Renal cortex interstitium (tissue), 11 donors: Measurements from ENCODE around the gene RFPL1. TPM values are rescaled to one million over a fixed set of nuclear protein-coding genes. Genes with fewer than 3 reads are reported as not detected.
"Not testable (repeated sequence)": the region's sequence is repeated elsewhere in the genome, so short reads cannot be mapped to it uniquely, and the experiment has no call there.

ENCODE experiments used
- DNase-seq, 11 donors: peaks; one replicate each; pipeline ENCODE4 v3.0.0-alpha.2; 2013; ENCODE audit warnings: low read depth in 9 of 11, low spot score in 4 of 11; ENCODE audit errors: extremely low read depth in 1 of 11
- polyA plus RNA-seq, 3 donors: library from polyadenylated mRNA; unstranded; fragments of 120-200 nt; gene quantifications; one replicate each; pipeline ENCODE4 v1.2.1, GENCODE V29; 2013; ENCODE audit not compliant: insufficient read length in 3 of 3

Gene RFPL1
- polyA plus RNA-seq, 3 donors, result 1.1 to 1.2 (median 1.2) TPM

DNA sequence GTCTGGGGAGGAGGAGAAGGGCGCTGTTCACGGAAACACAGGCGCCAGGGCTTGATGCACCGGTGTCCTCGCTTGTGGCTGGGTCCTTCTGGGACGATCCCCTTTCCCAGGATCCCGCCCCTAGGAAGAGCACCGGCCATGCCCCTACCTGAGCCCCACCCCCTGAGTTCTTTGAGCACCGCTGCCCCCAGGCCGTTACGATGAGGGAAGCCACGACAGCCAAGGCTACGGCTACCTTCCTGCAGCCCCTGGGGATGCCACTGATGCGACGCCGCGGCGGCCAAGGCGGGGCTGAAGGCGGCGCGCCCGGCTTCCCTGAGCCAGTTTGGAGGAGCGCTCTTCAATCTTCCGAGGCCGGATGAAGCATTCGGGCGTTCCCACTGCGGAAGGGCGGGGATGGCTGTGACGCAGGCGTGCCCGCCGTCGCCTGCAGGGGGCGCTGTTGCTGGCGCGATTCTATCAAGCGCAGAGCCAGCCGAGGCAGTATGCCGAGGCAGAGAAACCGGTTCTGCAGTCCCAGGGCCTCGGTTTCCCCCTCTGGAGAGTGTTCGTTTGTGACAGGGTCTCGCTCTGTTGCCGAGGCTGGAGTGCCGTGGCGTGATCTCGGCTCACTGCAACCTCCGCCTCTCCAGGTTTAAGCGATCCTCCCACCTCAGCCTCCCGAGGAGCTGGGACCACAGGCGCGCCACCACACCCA is 31.9 kb downstream of the RFPL1 start:
- DNase-seq, result peak in 9 of 11 donors; percentile 40 to 64 (median 54)

DNA sequence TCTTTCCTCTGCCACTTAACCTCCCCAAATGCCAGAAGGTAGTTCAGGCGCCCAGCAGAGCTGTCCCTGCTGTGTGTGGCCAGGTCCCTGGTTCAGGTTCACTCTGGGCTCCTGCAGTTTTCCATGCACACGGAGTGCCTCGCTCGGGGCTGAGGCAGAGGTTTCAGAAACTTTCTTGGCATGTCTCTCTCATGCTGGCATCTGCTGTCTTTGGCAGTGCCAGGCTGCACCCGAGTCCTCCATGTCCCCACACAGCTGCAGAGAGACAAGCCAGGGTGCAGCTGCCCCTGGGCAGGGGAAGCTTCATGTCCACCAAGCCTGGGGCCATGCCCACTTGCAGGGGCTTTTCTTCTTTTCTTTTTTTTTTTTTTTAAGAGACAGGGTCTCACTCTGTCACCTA is 34.6 kb downstream of the RFPL1 start:
- no peak for DNase-seq

DNA sequence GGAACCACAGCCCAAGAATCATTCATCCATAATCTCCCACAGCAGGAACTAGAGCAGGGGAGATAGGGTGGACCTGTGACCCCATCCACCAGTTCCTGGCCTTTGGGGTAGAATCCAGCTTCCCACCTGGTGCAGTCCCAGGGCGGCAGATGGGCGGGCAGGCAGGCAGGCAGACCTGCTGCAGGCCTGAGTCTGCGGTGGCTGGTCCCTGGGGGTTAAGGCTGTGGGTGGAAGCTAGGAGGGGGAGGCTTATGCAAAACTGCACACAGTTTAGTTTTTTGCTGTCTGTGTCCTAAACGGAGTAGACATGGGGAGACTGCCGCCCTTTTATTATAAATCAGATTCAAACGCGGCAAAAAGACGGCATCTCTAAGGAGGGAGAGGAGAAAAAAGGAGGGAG is 37.2 kb downstream of the RFPL1 start:
- no peak for DNase-seq

DNA sequence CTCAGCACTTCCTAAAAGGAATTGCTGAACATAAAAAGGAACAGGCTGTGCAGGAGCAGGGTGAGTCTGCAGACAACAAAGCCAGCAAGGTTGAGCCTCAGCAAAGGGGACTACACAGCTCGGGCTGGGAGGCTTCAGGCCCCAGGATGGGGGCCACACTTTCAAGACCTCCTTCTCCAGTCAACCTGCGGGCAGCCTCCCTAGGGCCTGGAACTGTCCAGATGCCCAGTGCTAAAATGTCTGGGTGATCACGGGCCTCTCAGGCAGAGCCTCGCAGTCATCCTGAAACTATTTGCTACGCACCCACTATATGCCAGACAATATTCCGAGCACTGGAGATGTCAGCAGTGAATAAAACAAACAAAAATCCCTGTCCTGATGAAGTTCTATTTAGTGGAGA is 37.7 kb downstream of the RFPL1 start:
- DNase-seq, result no peak

DNA sequence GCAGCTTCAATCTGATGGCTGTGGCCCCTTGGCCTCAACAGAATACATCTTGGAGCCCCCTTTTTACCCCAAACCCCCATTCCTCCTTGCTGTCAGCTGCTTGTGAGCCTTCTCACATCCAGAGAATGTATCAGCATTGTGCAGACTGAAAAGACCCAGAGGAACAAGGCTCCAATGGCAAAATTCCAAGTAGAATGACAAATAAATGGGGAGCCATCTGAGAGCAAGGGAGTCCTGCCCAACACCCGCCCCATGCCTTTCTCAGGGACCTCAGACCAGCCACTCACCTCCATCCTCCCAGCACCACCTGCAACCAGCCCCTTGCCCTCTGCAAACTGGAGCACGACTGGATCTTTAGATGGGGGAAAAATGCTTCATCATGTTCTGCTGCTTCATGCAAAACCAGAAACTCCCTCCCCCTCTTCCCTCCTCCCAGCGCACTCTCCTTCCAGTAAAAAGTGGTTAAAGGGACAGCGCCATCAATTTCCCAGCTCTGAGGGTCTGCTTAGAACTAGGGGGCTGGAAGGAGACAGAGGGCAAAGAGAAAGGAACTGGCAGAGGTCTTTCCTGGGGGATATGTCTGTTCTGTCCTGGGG is 39.4 kb downstream of the RFPL1 start:
- DNase-seq, result no peak

DNA sequence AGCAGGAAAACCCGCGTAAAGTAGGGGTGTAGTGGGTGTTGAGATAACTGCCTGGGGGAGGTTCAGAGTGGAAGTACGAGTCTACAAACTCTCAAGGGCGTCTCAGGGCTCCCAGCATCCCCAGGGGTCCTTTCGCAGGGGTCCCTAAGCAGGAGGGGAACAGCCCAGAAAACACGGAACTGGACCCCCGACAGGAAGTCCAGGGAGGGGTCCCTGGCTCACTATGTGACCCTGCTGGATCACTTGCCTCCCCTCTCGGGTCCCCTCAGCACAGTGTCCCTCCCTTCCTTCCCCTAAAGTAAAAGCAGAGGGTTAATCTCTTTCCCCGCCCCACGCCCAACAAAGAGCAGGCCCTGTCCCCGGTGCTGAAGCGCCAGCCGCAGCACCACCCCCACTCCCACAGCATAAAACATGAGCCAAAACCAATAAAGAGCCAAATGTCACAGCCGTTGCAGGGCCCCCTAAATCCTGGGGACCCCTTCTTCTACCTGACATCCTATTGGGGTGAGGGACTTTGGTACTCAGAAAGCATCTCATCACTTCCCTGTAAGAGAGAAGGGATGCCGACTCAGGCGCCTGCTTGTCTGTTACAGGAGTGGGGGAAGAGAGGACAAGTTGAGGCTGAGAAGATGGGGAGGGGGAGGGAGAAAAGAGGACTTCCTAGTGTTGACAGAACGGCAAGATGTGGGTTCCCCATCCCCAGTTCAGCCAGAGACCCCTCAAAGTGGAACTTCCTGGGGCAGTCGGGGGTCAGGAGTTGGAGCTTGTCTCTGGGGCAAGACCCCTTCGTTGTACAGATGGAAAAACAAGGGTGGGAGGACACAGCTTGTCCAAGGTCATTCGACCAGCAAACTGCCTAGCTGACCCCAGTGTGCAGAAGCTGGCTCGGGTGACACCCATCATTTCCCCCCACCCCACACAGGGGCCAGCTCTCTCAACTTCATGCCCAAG is 40.2 kb downstream of the RFPL1 start:
- peak in 2 of 11 donors; percentile 29 to 33 for DNase-seq

DNA sequence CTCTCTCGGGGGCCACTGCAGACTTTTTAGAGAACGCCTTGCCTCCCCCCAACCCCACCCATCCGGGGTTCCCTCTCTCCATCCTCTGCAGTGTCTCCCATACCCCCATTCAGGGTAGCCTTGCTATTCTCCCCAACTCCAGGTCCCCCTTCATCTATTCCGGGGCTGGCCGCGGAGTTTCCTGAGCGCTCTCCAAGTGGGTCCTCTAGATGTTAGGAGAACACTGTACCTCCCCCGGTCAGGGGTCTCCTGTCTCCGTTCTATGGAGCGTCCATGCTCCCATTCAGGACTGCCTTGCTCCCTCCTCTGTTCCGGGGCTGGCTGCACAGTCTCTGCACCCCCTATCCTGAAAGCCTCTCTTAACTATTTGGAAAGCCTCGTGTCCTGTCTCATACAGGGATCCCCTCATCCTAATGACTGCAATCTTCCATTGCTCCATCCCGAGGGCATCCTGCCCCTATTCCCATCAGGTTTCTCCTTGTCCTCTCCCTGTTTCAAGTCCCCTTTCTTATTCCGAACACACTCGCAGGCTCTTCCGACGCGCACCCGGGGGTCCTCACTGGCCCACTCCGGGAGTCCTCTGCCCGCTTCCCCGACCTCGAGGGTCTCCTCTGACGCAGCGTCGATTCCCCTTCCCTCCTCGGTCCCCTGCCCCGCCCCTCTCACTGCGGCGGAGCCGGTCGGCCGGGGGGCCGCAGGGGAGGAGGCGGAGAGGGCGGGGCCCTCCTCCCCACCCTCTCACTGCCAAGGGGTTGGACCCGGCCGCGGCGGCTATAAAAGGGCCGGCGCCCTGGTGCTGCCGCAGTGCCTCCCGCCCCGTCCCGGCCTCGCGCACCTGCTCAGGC is 41.3 kb downstream of the RFPL1 start, which contains the start of gene NEFH:
Gene NEFH (plus strand): TSS at position 802 of the 845 bp plus-strand sequence. CDS start 45 bp downstream, outside the sequence.
- DNase-seq, result no peak

DNA sequence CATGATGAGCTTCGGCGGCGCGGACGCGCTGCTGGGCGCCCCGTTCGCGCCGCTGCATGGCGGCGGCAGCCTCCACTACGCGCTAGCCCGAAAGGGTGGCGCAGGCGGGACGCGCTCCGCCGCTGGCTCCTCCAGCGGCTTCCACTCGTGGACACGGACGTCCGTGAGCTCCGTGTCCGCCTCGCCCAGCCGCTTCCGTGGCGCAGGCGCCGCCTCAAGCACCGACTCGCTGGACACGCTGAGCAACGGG is 41.8 kb downstream of the RFPL1 start:
- no peak for DNase-seq

DNA sequence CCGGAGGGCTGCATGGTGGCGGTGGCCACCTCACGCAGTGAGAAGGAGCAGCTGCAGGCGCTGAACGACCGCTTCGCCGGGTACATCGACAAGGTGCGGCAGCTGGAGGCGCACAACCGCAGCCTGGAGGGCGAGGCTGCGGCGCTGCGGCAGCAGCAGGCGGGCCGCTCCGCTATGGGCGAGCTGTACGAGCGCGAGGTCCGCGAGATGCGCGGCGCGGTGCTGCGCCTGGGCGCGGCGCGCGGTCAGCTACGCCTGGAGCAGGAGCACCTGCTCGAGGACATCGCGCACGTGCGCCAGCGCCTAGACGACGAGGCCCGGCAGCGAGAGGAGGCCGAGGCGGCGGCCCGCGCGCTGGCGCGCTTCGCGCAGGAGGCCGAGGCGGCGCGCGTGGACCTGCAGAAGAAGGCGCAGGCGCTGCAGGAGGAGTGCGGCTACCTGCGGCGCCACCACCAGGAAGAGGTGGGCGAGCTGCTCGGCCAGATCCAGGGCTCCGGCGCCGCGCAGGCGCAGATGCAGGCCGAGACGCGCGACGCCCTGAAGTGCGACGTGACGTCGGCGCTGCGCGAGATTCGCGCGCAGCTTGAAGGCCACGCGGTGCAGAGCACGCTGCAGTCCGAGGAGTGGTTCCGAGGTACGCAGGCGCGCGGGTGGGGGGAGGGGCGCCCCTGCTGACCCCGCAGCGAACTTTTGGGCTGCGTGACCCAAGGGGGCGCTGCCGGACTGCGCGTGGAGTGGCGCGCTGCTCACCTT is 42.3 kb downstream of the RFPL1 start:
- peak in 7 of 11 donors; percentile 43 to 62 (median 52) for DNase-seq

DNA sequence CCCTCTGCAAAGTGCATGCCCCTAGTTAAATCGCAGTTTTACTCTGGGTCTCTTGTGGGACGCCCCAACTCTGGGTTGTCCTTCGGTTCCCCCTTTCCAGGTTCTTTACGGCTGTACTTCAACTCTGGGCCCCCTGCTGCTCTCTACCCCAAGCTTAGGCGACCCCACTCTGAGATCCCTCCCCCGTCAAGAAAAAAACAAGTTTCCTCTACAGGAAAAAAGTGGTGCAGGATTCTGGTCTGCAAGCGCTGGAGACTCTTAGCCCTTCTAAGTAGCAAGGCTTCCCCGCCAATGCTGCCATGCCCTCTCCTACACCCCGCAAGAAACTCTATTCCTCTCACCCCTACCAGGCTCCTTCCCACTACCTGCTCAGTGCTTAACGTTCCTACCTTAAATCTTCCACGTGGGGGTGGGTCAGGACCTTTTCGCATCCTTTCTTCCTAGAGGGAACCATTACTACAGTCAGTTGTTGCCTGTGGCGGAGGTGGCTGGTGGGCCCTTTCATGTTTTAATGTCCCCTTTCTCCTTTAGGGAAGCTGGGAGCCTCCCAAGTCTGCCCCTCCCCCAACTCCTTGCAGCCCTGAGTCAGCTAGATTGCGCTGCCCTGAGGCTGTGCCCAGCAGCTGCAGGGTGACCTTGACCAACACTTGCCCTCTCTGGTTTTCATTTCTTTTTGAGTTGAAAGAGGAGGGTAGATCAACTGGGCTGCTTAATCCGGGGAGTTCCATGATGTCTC is 43.0 kb downstream of the RFPL1 start:
- DNase-seq, result peak in 1 of 11 donors; percentile 34

DNA sequence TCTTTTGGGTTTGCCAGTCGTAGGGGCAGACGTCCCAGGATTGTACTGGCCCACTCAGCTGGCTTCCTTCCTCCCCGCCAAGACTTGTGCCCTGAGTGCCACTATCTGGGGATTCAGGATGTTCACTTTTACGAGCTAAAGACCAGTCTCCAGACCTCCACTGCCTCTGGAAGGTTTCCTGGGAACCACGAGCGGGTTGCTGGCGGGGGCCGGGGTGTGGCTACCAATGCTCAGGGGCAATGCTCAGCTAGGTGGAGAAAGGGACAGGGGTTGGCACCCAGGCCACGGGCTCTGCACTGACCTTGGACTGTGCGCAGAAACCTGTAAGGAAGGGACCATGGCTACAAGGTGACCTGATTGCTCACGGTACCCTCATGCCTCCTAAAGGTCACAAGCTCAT is 43.9 kb downstream of the RFPL1 start:
- DNase-seq, result no peak

DNA sequence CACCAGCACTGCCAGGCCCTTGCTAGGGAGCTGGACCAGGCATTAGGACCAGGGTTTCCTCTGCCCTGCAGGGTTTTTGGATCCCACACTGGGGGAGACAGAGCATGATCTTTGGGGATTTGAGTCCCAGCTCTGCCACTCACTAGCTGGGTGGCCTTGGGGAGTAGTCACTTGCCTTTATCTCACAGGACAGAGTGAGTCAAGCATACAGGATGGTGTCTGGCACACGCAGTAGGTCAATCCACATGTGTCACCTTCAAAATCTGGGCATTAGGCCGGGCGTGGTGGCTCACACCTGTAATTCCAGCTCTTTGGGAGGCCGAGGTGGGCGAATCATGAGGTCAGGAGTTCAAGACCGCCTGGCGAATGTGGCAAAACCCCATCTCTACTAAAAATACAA is 44.3 kb downstream of the RFPL1 start:
- no peak for DNase-seq

DNA sequence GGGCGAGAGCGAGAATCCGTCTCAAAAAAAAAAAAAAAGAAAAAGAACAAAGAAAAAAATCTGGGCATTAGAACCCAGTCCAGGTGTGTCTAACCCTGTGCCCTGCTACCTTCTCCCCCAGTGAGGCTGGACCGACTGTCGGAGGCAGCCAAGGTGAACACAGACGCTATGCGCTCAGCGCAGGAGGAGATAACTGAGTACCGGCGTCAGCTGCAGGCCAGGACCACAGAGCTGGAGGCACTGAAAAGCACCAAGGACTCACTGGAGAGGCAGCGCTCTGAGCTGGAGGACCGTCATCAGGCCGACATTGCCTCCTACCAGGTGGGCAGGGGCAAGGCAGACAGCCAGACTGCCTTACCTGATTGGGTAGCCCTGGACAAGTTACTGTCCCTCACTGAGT is 44.9 kb downstream of the RFPL1 start:
- no peak for DNase-seq

DNA sequence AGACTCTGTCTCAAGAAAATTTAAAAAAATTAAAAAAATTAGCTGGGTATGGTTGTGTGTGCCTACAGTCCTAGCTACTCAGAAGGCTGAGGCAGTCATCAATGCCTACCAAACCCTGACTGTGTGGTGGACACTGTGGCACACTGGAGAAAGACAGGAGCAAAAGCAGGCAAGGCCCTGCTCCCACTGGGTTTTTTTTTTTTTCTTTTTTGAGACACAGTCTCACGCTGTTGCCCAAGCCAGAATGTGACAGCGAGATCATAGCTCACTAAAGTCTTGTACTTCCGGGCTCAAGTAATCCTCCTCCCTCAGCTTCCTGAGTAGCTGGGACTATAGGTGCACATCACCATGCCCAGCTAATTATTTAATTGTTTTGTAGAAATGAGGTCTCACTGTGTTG is 46.3 kb downstream of the RFPL1 start:
- DNase-seq, result no peak

DNA sequence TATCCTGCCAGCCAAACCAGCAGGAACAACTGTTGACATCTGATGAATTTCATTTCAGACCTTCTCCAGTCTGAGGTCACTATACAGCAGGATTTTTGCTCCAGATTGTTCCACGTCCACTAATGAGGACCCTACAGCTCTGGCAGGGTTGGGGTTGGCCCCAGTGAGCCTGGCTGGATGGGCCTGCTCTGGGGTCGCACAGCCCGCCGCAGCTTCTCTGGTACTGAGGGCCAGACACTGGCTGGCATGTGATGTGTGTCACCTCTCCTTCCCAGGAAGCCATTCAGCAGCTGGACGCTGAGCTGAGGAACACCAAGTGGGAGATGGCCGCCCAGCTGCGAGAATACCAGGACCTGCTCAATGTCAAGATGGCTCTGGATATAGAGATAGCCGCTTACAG is 47.1 kb downstream of the RFPL1 start:
- DNase-seq, result no peak

DNA sequence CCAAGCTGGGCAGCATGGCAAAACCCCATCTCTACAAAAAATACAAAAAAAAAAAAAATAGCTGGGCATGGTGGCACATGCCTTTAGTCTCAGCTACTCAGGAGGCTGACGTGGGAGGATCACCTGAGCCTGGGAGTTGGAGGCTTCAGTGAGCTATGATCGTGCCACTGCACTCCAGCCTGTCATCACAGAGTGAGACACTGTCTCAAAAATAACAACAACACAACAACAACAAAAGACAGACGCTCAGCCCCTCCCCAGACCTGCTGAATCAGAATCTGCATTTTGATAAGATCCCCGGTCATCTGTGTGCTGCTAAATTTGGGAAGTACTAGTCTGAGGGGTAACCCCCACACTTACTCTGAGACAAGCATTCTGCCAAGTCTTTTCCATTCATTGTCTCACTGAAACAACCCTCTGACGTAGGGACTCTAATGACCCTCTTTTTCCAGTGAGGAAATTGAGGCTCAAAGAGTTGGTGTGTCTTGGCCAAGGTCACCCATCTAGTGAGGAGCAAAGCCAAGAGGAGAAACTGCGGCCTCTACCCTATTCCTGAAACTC is 49.1 kb downstream of the RFPL1 start:
- DNase-seq, result no peak

DNA sequence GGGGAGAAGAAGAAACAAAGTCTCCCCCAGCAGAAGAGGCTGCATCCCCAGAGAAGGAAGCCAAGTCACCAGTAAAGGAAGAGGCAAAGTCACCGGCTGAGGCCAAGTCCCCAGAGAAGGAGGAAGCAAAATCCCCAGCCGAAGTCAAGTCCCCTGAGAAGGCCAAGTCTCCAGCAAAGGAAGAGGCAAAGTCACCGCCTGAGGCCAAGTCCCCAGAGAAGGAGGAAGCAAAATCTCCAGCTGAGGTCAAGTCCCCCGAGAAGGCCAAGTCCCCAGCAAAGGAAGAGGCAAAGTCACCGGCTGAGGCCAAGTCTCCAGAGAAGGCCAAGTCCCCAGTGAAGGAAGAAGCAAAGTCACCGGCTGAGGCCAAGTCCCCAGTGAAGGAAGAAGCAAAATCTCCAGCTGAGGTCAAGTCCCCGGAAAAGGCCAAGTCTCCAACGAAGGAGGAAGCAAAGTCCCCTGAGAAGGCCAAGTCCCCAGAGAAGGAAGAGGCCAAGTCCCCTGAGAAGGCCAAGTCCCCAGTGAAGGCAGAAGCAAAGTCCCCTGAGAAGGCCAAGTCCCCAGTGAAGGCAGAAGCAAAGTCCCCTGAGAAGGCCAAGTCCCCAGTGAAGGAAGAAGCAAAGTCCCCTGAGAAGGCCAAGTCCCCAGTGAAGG is 50.9 kb downstream of the RFPL1 start:
- DNase-seq, result not testable (repeated sequence)
